Neuronal stem cell (in vitro differentiated cells): ENCODE results near the gene POU2AF1.

Experiments
- DNase-seq: peaks from one replicate; pipeline ENCODE4 v3.0.0-alpha.2; 2013; ENCODE audit warnings: low spot score
- H2AFZ ChIP-seq: one replicate; pipeline ENCODE4 v1.6.1; 2013; ENCODE audit warnings: mild to moderate bottlenecking, low read length, inconsistent platforms
- H2AK5ac ChIP-seq: 2 replicates; pipeline ENCODE4 v1.6.1; 2013; ENCODE audit warnings: low read depth, mild to moderate bottlenecking, inconsistent platforms, low read length, moderate library complexity, mixed read lengths
- H2BK120ac ChIP-seq: 2 replicates; pipeline ENCODE4 v1.6.1; 2013; ENCODE audit warnings: low read depth, mild to moderate bottlenecking, inconsistent platforms, low read length, moderate library complexity, mixed read lengths
- H2BK12ac ChIP-seq: one replicate; pipeline ENCODE4 v1.6.1; 2013; ENCODE audit warnings: low read length, inconsistent platforms
- H2BK15ac ChIP-seq: 2 replicates; pipeline ENCODE4 v1.6.1; 2013; ENCODE audit warnings: mild to moderate bottlenecking, low read length, inconsistent platforms, mixed read lengths
- H2BK5ac ChIP-seq: one replicate; pipeline ENCODE4 v1.6.1; 2013; ENCODE audit warnings: inconsistent platforms, mild to moderate bottlenecking, low read length, moderate library complexity
- H3K14ac ChIP-seq: one replicate; pipeline ENCODE4 v1.6.1; 2013; ENCODE audit warnings: low read length, inconsistent platforms
- H3K18ac ChIP-seq: 2 replicates; pipeline ENCODE4 v1.6.1; 2013; ENCODE audit warnings: low read length, inconsistent platforms
- H3K23ac ChIP-seq: 2 replicates; pipeline ENCODE4 v1.6.1; 2013; ENCODE audit warnings: low read depth, mild to moderate bottlenecking, mixed read lengths, low read length, inconsistent platforms; ENCODE audit not compliant: poor library complexity
- H3K27ac ChIP-seq: replicated peaks from 3 replicates; pipeline ENCODE4 v1.5.1; 2013; ENCODE audit warnings: low read length, inconsistent platforms
- H3K27me3 ChIP-seq, 3 experiments: 2 replicates each; pipeline ENCODE4 v1.6.1; 2013; ENCODE audit warnings: low read length in 3 of 3, mild to moderate bottlenecking in 2 of 3, inconsistent platforms in 1 of 3, low read depth in 1 of 3, mixed read lengths in 1 of 3, moderate library complexity in 1 of 3; ENCODE audit not compliant: control insufficient read depth in 3 of 3, insufficient read depth in 3 of 3
- H3K36me3 ChIP-seq, 2 donors: replicated peaks in 1 of 2; 2 replicates each; pipeline ENCODE4 v1.6.1; 2013; ENCODE audit warnings: low read length in 2 of 2; ENCODE audit not compliant: control insufficient read depth in 2 of 2, insufficient read depth in 2 of 2
- H3K4ac ChIP-seq: 2 replicates; pipeline ENCODE4 v1.6.1; 2013; ENCODE audit warnings: inconsistent platforms, mild to moderate bottlenecking, low read length, moderate library complexity
- H3K4me1 ChIP-seq, 2 donors: 1 replicate in 1 of 2; 2 replicates in 1 of 2; pipeline ENCODE4 v1.6.1; 2013; ENCODE audit warnings: low read length in 2 of 2, low read depth in 1 of 2; ENCODE audit not compliant: control insufficient read depth in 2 of 2, insufficient read depth in 1 of 2
- H3K4me2 ChIP-seq: one replicate; pipeline ENCODE4 v1.6.1; 2013; ENCODE audit warnings: mild to moderate bottlenecking, low read length, inconsistent platforms; ENCODE audit not compliant: insufficient read depth, poor library complexity, severe bottlenecking
- H3K4me3 ChIP-seq, 2 donors: 2 replicates each; pipeline ENCODE4 v1.5.1; 2013; ENCODE audit warnings: low read length in 2 of 2, mild to moderate bottlenecking in 2 of 2, inconsistent platforms in 1 of 2, moderate library complexity in 1 of 2
- H3K79me1 ChIP-seq: one replicate; pipeline ENCODE4 v1.6.1; 2013; ENCODE audit warnings: low read depth, mild to moderate bottlenecking, inconsistent platforms, low read length, moderate library complexity
- H3K9ac ChIP-seq: one replicate; pipeline ENCODE4 v1.6.1; 2013; ENCODE audit warnings: mild to moderate bottlenecking, low read depth, low read length, inconsistent platforms; ENCODE audit not compliant: poor library complexity
- H3K9me3 ChIP-seq, 2 donors: replicated peaks in 1 of 2; 2 replicates each; pipeline versions ENCODE3 to v1.6.1; 2013; ENCODE audit warnings: low read length in 2 of 2, mild to moderate bottlenecking in 2 of 2, inconsistent platforms in 1 of 2, low read depth in 1 of 2, mixed read lengths in 1 of 2, moderate library complexity in 1 of 2; ENCODE audit not compliant: control insufficient read depth in 2 of 2, insufficient read depth in 1 of 2
- H4K8ac ChIP-seq: one replicate; pipeline ENCODE4 v1.6.1; 2013; ENCODE audit warnings: low read depth, mild to moderate bottlenecking, inconsistent platforms, low read length, moderate library complexity
- H4K91ac ChIP-seq: one replicate; pipeline ENCODE4 v1.6.1; 2013; ENCODE audit warnings: low read length, low read depth, mild to moderate bottlenecking, inconsistent platforms; ENCODE audit not compliant: poor library complexity
- WGBS, 2 donors: extraction: QIAGEN DNeasy Blood & Tissue Kit; methylation state at CpG; one replicate each; pipeline ENCODE4 v1.1.7; 2013; ENCODE audit warnings: missing lambda C conversion rate in 2 of 2, mixed read lengths in 1 of 2; ENCODE audit not compliant: insufficient read length in 2 of 2, insufficient replicate concordance in 1 of 2; ENCODE audit errors: extremely low coverage in 2 of 2; 5-methylcytosine and 5-hydroxymethylcytosine counted together

POU2AF1 gene

DNA sequence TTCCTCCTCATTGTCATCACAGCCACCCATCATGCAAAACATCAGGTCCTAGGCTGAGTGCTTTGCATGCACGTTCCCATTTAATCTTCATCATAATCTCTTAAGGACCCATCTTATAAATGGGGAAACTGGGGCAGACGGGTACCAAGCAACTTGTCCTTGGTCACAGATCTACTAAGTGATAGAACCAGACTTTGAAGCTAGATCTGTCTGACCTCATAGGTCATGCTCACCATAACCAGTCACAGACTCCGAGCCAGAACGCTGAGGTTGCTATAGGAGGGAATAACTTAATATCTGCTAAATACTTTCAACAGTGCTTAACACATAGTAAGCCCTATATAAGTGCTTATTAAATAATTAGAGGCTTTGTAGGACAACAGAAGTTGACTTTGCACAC, 43.0 kb downstream of the POU2AF1 start:
- Histone ChIP-seq H4K91ac (no peak overlapping the region), H3K4me2 (no peak overlapping the region), H4K8ac (no peak overlapping the region), H2BK12ac (no peak overlapping the region), H3K14ac (no peak overlapping the region), H2BK15ac (no peak overlapping the region), H2BK120ac (no peak overlapping the region), H3K27ac (no peak overlapping the region), H3K36me3 (no peaks in the 10 kb centered on the region), H3K9ac (no peak overlapping the region), H2AK5ac (no peak overlapping the region), H3K23ac (no peak overlapping the region), H3K4ac (no peak overlapping the region), H3K4me3 (no peak overlapping the region), H2AFZ (no peak overlapping the region), H2BK5ac (no peak overlapping the region), H3K27me3 (peaks cover 0 to 2% (median 0%) of the 10 kb centered on the region in 3 experiments), H3K79me1 (no peaks in the 10 kb centered on the region), H3K18ac (no peak overlapping the region), H3K9me3 (no peaks in the 10 kb centered on the region), H3K4me1 (peaks cover 0 to 9% of the 10 kb centered on the region in 2 donors)
- no peak for DNase-seq
- no CpG with 5 or more reads among the region's 4 CpGs for WGBS, 2 donors

- no peak overlapping the region for H2BK120ac ChIP-seq
- H3K14ac ChIP-seq: no peak overlapping the region
- no peak overlapping the region for H3K4me3 ChIP-seq
- no peak overlapping the region for H3K9ac ChIP-seq
- H3K79me1 ChIP-seq: no peaks in the 10 kb centered on the region
- no peak overlapping the region for H2BK12ac ChIP-seq
- no peak overlapping the region for H3K27ac ChIP-seq
- no CpG with 5 or more reads among the region's 6 CpGs for WGBS, 2 donors
- no peaks in the 10 kb centered on the region for H3K36me3 ChIP-seq
- no peak overlapping the region for H2BK15ac ChIP-seq
- H3K4me1 ChIP-seq: peaks cover 0 to 9% of the 10 kb centered on the region in 2 donors
- no peak overlapping the region for H3K4ac ChIP-seq
- H3K18ac ChIP-seq: no peak overlapping the region
- H4K91ac ChIP-seq: no peak overlapping the region
- no peaks in the 10 kb centered on the region for H3K9me3 ChIP-seq
- no peak overlapping the region for H2AK5ac ChIP-seq
- no peak overlapping the region for H2AFZ ChIP-seq
- peaks cover 0 to 2% (median 0%) of the 10 kb centered on the region in 3 experiments for H3K27me3 ChIP-seq
- H3K23ac ChIP-seq: no peak overlapping the region
- no peak overlapping the region for H3K4me2 ChIP-seq
- no peak overlapping the region for H2BK5ac ChIP-seq
- H4K8ac ChIP-seq: no peak overlapping the region
- DNase-seq: no peak
Observed at GRCh38 chr11:111335549-111335948, 43.5 kb downstream of the POU2AF1 start.

- Histone ChIP-seq H2BK5ac (no peak overlapping the region), H3K27me3 (peaks cover 0 to 2% (median 0%) of the 10 kb centered on the region in 3 experiments), H3K23ac (no peak overlapping the region), H4K91ac (no peak overlapping the region), H2BK120ac (no peak overlapping the region), H3K4ac (no peak overlapping the region), H3K27ac (no peak overlapping the region), H2AFZ (no peak overlapping the region), H3K4me3 (no peak overlapping the region), H4K8ac (no peak overlapping the region), H3K14ac (no peak overlapping the region), H3K79me1 (no peaks in the 10 kb centered on the region), H2BK15ac (no peak overlapping the region), H3K36me3 (no peaks in the 10 kb centered on the region), H2BK12ac (no peak overlapping the region), H3K9ac (no peak overlapping the region), H2AK5ac (no peak overlapping the region), H3K4me2 (no peak overlapping the region), H3K18ac (no peak overlapping the region), H3K4me1 (peaks cover 0 to 9% of the 10 kb centered on the region in 2 donors), H3K9me3 (no peaks in the 10 kb centered on the region)
- DNase-seq: no peak
- WGBS, 2 donors: no CpG with 5 or more reads among the region's 9 CpGs
Observed at GRCh38 chr11:111334532-111335502, 44.3 kb downstream of the POU2AF1 start.

DNA sequence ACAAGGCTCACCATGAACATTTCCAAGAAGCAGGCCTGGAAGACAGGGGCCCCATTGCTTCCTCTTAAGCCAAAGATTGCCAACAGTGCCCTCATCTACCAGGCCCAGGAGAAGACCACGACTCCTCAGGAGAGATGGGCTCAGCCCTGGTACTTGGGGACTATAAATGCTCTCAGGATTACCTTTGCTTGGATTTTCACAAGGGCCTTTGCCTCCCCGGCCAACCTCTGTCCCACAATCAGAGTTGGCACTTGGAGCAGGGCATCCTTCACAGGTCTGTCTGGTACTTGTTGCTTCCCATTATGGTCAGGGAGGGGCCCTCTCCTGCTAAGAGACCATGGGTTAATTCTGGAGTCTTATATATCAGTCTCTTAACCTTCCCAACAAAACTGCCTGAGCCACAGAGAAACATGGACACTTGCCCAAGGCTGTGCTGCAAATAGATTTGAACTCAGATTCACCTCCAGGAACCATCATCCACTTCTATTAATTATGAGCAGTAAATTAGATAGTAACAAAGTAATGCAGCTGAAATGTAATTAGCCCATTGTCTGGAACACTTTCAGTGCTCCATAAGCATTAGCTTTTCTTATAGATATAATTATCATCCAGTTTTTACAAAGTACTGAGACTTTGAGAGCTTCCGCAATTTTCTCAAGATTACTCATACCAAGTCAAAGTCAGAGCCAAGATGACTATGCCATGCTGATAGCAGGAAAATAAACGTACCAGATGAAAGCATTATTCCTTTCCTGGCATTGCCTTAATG, 47.2 kb downstream of the POU2AF1 start:
- H4K8ac ChIP-seq: no peak overlapping the region
- peaks cover 0 to 2% (median 0%) of the 10 kb centered on the region in 3 experiments for H3K27me3 ChIP-seq
- no peak overlapping the region for H2AFZ ChIP-seq
- H3K9ac ChIP-seq: no peak overlapping the region
- no peak overlapping the region for H2BK5ac ChIP-seq
- H3K9me3 ChIP-seq: no peaks in the 10 kb centered on the region
- H2BK15ac ChIP-seq: no peak overlapping the region
- no peaks in the 10 kb centered on the region for H3K79me1 ChIP-seq
- H3K23ac ChIP-seq: no peak overlapping the region
- no peak overlapping the region for H2AK5ac ChIP-seq
- H3K4ac ChIP-seq: no peak overlapping the region
- no peak overlapping the region for H3K14ac ChIP-seq
- no peak overlapping the region for H3K27ac ChIP-seq
- H3K4me3 ChIP-seq: no peak overlapping the region
- no peak overlapping the region for H4K91ac ChIP-seq
- peaks cover 0 to 9% of the 10 kb centered on the region in 2 donors for H3K4me1 ChIP-seq
- H2BK120ac ChIP-seq: no peak overlapping the region
- no peak overlapping the region for H3K18ac ChIP-seq
- WGBS, 2 donors: no CpG with 5 or more reads among the region's 4 CpGs
- H3K36me3 ChIP-seq: no peaks in the 10 kb centered on the region
- no peak overlapping the region for H3K4me2 ChIP-seq
- no peak for DNase-seq
- H2BK12ac ChIP-seq: no peak overlapping the region
